GM08714 (cell line): ENCODE data around the gene NUP58.
A peak's percentile ranks its signal among the peaks of the same experiment; 100 is the strongest.

ENCODE experiments used
- H3K4me3 ChIP-seq: fragments of 200-500 bp; sonication (Bioruptor generic); 2 replicates; pipeline ENCODE4 v1.5.1; 2014; ENCODE audit warnings: mild to moderate bottlenecking, low read length, inconsistent platforms
- ZNF274 ChIP-seq: IDR thresholded peaks from 2 replicates; pipeline ENCODE4 v1.6.1; 2012; ENCODE audit warnings: mild to moderate bottlenecking, low read depth, low read length

Gene NUP58

DNA sequence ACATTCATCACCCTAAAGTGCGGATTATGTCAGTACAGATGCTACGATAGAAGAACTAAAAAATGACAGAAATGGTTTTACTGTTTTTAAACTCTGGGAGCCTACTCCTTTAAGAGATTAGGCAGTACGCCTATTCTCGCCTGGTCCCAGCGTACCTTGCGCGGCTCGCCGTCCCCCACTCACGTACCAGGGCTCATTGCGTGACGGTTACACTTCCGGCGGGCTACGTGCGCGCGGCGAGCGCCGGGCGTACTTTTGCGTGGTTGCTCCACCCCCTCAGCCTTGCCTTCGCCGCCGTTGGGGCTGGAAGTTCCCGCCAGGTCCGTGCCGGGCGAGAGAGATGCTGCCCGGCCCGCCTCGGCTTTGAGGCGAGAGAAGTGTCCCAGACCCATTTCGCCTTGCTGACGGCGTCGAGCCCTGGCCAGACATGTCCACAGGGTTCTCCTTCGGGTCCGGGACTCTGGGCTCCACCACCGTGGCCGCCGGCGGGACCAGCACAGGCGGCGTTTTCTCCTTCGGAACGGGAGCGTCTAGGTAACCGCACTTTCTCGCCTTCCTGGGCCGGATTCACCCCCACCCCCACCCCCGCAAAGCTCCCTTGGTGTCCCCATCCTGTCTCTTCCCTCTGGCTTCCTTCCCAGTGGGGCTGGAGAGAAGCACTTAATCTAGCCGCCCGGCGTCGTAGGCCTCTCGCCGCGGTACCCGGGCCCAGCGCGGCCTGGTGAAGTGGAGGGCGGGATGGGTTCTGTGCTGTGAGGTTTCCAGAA lies at the start of gene NUP58:
TSS of gene NUP58 (plus strand) at position 279 of the 767 bp plus-strand sequence. CDS start at position 428, 149 bp downstream.
- TF ChIP-seq ZNF274, result no peak
- H3K4me3 ChIP-seq, result peak within 1 kb of the TSS; percentile 98

GRCh38 chr13:25252225-25252624 lies 49.2 kb upstream of the NUP58 start:
- no peak for TF ChIP-seq ZNF274
- H3K4me3 ChIP-seq, result no peak overlapping the region

- no peak for TF ChIP-seq ZNF274
- no peak overlapping the region for H3K4me3 ChIP-seq
These were observed 48.7 kb upstream of the NUP58 start for GRCh38 chr13:25252752-25253151.

- no peak overlapping the region for H3K4me3 ChIP-seq
- TF ChIP-seq ZNF274, result no peak
These were observed 47.7 kb upstream of the NUP58 start for GRCh38 chr13:25253702-25254101.

DNA sequence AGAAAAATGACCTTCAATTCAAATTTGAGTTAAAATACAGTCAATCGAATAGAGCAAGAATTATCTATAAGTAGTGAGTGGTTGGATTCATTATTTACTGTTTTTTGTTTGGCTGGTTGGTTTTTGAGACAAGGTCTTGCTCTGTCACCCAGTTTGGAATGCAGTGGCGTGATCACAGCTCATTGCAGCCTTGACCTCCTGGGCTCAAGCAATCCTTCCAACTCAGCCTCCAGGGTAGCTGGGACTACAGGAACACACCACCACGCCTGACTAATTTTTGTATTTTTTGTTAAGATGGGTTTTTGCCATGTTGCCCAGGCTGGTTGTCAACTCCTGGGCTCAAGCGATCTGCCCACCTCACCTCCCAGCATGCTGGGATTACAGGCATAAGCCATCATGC lies 39.2 kb upstream of the NUP58 start:
- TF ChIP-seq ZNF274, result no peak

DNA sequence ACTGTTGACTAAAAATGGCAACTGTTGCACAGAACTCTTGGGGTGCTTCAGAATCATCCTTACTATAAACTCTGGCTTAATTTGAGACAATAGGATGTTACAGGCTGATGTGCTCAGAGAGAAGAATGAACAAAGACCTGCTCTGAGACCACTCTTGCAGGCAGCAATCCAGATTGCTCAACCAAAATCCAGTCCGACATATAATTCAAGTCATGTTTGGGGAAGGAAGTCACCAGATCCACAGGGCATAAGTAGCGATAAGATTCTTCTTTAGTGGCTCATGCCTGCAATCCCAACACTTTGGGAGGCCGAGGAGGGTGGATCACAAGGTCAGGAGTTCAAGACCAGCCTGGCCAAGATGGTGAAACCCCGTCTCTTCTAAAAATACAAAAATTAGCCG lies 34.7 kb upstream of the NUP58 start:
- no peak overlapping the region for H3K4me3 ChIP-seq
- TF ChIP-seq ZNF274, result no peak

More for the DNA sequence above, 39.2 kb upstream of the NUP58 start:
- H3K4me3 ChIP-seq, result no peak overlapping the region

DNA sequence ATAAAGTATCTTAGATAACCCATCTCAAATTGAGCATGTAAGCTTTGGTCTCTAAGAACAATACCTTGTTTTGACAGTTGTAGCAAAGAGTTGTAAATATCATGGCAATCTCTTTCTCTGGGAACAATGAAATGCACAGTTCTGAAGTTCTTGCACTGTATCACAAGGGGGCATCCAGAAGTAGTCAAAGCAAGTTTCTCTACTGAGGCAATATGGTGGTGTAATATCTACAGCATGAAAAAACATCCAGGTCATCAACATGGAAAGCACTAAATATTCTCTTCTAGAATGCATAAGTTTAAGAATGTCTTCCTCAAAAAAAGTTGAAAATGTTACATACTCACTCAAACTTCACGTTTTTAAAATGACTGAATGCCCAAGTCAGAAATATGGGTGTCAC lies 33.7 kb upstream of the NUP58 start:
- no peak for TF ChIP-seq ZNF274
- no peak overlapping the region for H3K4me3 ChIP-seq

GRCh38 chr13:25268561-25268960 lies 32.9 kb upstream of the NUP58 start:
- no peak for TF ChIP-seq ZNF274
- no peak overlapping the region for H3K4me3 ChIP-seq

DNA sequence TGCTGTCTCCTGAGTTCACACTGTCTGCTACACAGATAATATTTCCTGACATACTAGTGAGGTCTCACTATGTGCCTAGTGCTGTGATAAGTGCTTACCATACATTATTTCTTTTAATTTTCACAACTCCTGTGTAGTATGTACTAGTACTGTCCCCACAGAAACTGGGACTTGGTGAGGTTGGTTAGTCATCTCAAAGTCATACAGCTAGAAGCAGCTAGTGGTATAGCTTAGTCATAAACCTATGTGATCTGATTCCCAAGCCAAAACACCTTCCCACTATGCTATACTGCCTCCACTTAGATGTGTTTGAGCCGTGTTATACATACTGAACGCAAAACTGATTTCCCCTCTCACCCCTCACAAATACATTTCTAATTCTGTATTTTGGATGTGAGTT lies 24.7 kb upstream of the NUP58 start:
- TF ChIP-seq ZNF274, result no peak
- no peak overlapping the region for H3K4me3 ChIP-seq

DNA sequence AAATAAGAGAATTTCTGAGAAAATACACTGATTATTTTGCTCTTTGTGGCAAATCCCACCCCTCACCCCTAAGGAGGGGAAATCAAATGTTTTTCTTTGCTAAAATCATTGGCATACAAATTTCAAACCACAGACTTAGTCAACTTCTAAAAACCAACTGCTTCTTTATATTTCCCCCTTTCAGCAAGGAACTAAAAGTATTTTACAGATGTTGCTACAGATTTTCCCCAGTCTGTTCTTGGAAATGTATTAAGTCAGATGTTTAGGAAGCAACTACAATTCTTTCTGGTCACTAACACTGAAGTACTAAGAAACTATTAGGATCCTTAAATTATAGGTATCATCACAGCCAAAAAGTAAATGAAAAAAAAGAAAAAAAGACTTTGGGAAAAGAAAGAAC lies 21.0 kb upstream of the NUP58 start:
- no peak overlapping the region for H3K4me3 ChIP-seq
- no peak for TF ChIP-seq ZNF274

GRCh38 chr13:25281193-25281934 lies 20.1 kb upstream of the NUP58 start:
- peak overlapping the region; percentile 21 for H3K4me3 ChIP-seq
- TF ChIP-seq ZNF274, result no peak

DNA sequence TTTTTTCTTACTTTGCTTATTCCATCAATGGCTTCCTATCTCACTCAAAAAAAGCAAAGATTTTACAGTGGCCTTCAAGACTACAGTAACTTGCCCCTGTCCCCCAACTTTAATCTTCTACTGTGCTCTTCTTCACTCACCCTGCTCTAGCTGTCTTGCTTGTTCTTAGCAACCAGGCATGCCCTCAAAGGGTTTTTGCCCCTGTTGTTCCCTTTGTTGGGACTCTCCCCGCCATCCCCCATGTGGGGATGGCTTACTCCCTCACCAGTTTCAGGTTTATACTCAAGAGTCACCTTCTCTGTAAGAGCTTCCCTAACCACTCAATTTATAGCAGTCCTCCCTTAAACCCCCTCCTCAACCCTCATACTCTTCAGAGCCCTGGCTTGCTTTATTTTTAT lies 19.5 kb upstream of the NUP58 start:
- TF ChIP-seq ZNF274, result no peak
- H3K4me3 ChIP-seq, result no peak overlapping the region

DNA sequence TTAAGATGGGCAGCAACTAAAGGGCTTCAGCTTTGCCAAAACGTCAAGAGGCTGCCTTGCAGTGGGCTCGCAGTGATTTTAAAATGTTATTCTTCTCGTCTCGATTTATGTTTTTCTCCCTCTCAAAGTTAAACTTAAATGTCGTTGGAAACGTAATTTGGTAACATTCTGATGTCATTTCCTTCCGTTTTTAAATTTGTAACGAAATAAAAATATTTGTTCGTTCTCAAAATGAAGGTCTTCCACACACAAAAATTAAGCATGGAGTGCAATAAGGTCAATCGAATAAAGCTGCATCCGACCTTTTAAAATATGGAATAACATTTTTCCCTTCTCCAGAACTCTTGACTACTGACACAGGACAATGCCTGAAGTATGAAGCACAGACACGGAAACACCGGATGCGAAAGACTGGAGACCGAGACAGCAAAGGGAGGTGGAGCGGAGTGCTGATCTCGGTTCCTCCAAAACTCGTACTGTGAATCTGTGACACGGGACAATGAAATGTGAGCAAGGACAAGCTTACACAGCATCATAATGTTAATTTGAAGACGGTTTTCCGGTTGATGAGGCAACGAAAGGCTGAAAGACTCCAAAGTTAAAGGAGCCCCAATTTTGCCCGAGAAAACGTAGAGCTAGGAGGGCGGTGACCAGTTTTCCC lies 15.0 kb upstream of the NUP58 start:
- no peak for TF ChIP-seq ZNF274
- H3K4me3 ChIP-seq, result peak overlapping the region; percentile 95
